ENCODE results near the gene KCTD7. TPM values are rescaled to one million over a fixed set of nuclear protein-coding genes. Genes with fewer than 3 reads are reported as not detected.
"Not testable (repeated sequence)": the region's sequence is repeated elsewhere in the genome, so short reads cannot be mapped to it uniquely, and the experiment has no call there.

KCTD7 gene
- polyA plus RNA-seq, 4 donors = 20.6 to 27.8 (median 26.0) TPM

GRCh38 chr7:66643395-66643794 lies 14.7 kb downstream of the KCTD7 start:
- no peak for DNase-seq (ENCODE audit: low read depth in 4 of 4, low spot score in 3 of 4)

- DNase-seq (ENCODE audit: low read depth in 4 of 4, low spot score in 3 of 4) = not testable (repeated sequence)
Observed at GRCh38 chr7:66651026-66651425, 22.3 kb downstream of the KCTD7 start.

GRCh38 chr7:66653719-66654274 lies 25.1 kb downstream of the KCTD7 start:
- not testable (repeated sequence) for DNase-seq (ENCODE audit: low read depth in 4 of 4, low spot score in 3 of 4)

- peak; percentile 95 to 98 (median 96) for DNase-seq (ENCODE audit: low read depth in 4 of 4, low spot score in 3 of 4)
Observed at GRCh38 chr7:66654275-66655112, 25.8 kb downstream of the KCTD7 start.

GRCh38 chr7:66655113-66655806 lies 26.6 kb downstream of the KCTD7 start:
- peak in 3 of 4 donors; percentile 6 to 23 (median 9) for DNase-seq (ENCODE audit: low read depth in 4 of 4, low spot score in 3 of 4)

- not testable (repeated sequence) for DNase-seq (ENCODE audit: low read depth in 4 of 4, low spot score in 3 of 4)
Observed at GRCh38 chr7:66655826-66656485, 27.3 kb downstream of the KCTD7 start.

GRCh38 chr7:66657798-66658197 lies 29.1 kb downstream of the KCTD7 start:
- DNase-seq (ENCODE audit: low read depth in 4 of 4, low spot score in 3 of 4) = no peak

- DNase-seq (ENCODE audit: low read depth in 4 of 4, low spot score in 3 of 4) = no peak
Observed at GRCh38 chr7:66662646-66663264, 34.1 kb downstream of the KCTD7 start.

GRCh38 chr7:66664590-66665293 lies 36.1 kb downstream of the KCTD7 start:
- peak in 1 of 4 donors; percentile 29 for DNase-seq (ENCODE audit: low read depth in 4 of 4, low spot score in 3 of 4)

- no peak for DNase-seq (ENCODE audit: low read depth in 4 of 4, low spot score in 3 of 4)
Observed at GRCh38 chr7:66666313-66666952, 37.8 kb downstream of the KCTD7 start.

- no peak for DNase-seq (ENCODE audit: low read depth in 4 of 4, low spot score in 3 of 4)
Observed at GRCh38 chr7:66667023-66667728, 38.5 kb downstream of the KCTD7 start.

- no peak for DNase-seq (ENCODE audit: low read depth in 4 of 4, low spot score in 3 of 4)
Observed at GRCh38 chr7:66668112-66668511, 39.4 kb downstream of the KCTD7 start.

- no peak for DNase-seq (ENCODE audit: low read depth in 4 of 4, low spot score in 3 of 4)
Observed at GRCh38 chr7:66668677-66669076, 40.0 kb downstream of the KCTD7 start.

- DNase-seq (ENCODE audit: low read depth in 4 of 4, low spot score in 3 of 4) = no peak
Observed at GRCh38 chr7:66669088-66669487, 40.4 kb downstream of the KCTD7 start.

GRCh38 chr7:66669496-66669895 lies 40.8 kb downstream of the KCTD7 start:
- no peak for DNase-seq (ENCODE audit: low read depth in 4 of 4, low spot score in 3 of 4)

- DNase-seq (ENCODE audit: low read depth in 4 of 4, low spot score in 3 of 4) = no peak
Observed at GRCh38 chr7:66671034-66671433, 42.4 kb downstream of the KCTD7 start.

- not testable (repeated sequence) for DNase-seq (ENCODE audit: low read depth in 4 of 4, low spot score in 3 of 4)
Observed at GRCh38 chr7:66671486-66671885, 42.8 kb downstream of the KCTD7 start.

GRCh38 chr7:66672432-66673123 lies 43.9 kb downstream of the KCTD7 start:
- DNase-seq (ENCODE audit: low read depth in 4 of 4, low spot score in 3 of 4) = not testable (repeated sequence)

Measured in left renal pelvis (tissue), 4 donors.